GM18502 (cell line): ENCODE measurements around the gene AK5.
"Not testable (repeated sequence)": the region's sequence is repeated elsewhere in the genome, so short reads cannot be mapped to it uniquely, and the experiment has no call there.

ENCODE experiments used
- ATAC-seq: cut with Tn5 transposase; IDR thresholded peaks from one replicate; pipeline ENCODE4 v1.9.1; 2021; ENCODE audit warnings: mild to moderate bottlenecking; ENCODE audit not compliant: unreplicated experiment, poor library complexity

Gene AK5

DNA sequence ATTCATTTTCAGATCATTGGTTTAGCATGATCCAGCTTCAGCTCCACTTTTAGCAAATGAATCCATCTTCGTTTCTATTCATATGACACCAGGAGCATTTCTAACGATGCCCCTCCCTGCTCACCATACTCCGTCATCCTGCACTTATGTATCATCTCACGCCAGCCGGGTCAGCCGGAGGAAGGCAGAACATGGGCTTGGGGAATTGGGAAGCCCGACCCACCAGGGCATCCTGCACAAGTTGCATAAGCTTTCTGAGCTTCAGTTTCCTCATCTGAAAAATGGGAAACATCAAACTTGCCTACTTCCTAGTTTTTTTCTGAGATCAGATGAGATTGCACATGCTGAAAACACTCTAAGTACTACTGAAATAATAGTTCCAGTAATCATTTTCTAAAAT, 194.7 kb downstream of the AK5 start:
- no peak for ATAC-seq

- no peak for ATAC-seq
Observed at GRCh38 chr1:77484334-77484733, 202.5 kb downstream of the AK5 start.

DNA sequence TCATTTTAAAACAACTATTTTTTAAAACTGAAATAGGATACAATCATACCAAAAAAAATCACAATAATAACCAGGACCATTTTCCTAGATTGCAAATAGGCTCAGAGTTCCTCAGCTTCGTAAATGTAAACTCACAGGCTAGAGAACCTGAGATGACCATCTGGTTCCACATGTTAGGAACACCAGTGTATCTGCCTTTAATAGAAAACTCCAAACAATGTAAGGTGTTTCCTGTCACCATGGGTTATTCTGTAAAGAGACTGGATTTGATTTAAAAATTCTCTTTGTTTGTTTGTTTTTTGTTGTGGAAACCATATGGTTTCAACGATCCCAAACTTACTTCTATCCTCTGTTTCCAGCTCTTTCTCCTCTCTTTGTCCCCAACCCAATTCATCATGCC, 203.1 kb downstream of the AK5 start:
- ATAC-seq, result no peak

DNA sequence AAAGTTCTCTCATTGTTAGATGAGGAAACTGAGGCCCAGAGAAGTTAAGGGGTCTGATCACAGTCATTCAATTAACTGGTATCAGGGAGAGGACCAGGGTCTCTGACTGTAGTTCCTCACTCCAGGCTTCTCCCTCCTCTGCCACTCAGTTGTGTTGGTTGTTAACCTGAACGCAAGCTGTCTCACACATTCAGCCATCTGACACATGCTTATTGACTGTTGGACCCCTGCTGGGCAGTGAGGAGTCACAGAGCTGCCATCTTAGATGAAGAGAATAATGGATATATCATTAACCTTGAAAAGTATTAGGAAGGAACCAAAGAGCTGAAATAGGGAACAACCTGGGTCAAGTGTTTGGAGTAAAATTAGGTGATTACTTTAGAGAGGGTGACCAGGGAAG, 205.8 kb downstream of the AK5 start:
- no peak for ATAC-seq

DNA sequence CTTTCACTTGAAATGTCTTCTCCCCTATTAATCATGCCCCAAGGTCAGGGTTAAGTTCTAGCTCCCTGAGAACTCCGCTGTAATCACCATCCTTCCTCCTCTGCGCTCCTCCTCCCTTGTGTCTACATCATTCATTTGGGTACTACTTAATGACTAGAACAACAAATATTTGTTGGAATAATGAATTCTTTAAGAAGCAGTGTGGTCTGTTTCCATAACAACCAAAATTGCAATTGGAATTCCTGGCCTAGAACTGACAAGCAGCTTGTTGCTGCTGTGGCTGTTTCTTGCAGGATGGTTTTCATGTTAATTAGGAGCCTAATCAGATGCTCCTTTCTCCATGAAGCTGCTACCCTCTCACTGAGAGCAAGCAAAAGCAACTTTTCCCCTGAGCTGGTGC, 208.1 kb downstream of the AK5 start:
- ATAC-seq, result no peak

GRCh38 chr1:77494026-77494425, 212.2 kb downstream of the AK5 start:
- ATAC-seq, result no peak

DNA sequence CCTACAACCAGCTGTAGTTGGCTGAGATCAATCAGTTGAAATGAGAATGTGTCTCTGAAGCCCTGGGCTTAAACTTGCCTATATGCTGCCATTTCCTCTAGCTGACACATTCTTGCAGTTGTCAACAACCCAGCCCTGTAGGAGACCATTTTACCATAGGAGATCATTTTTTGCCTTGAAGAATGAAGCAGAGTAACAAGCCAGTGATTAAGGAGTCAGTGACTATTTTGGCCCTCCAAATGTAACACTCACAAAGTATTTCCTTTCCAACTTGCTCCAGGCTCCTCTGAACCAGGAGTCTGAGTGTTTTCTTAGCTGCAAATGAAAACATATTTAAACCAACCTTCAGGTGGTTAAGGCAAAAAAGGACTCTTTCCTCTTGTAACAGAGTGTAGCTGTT, 217.1 kb downstream of the AK5 start:
- ATAC-seq, result no peak

GRCh38 chr1:77499466-77499865, 217.6 kb downstream of the AK5 start:
- ATAC-seq, result no peak

DNA sequence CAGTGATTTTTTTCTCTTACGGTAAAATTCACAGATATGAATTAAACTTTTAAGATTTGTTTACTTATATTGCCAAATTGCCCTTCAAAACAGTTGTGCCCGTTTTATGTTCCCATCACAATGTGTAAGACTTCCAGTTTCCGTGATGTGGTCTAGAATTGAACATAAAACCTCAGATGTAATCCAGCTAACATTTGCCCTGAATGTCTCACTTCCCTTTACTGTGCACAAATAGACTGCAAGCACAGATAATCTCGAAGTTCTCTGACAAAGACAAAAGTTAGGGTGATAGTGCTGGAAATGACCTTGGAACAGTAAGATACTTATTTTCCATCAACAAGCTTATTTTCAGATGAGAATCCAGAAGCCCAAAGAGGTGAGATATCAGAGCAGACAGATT, 223.2 kb downstream of the AK5 start:
- peak; percentile 58 for ATAC-seq

DNA sequence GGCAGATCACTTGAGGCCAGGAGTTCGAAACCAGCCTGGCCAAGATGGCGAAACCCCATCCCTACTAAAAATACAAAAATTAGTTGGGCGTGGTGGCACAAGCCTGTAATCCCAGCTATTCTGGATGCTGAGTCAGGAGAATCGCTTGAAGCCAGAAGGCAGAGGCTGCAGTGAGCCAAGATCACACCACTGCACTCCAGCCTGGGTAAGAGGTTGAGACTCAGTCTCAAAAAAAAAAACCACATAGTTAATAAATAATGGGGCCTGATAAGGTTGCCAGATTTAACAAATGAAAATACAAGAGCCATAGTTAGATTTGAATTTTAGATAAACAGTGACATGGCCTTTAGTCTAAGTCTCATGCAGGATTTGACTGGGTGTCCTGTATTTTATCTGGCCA, 225.0 kb downstream of the AK5 start:
- no peak for ATAC-seq

DNA sequence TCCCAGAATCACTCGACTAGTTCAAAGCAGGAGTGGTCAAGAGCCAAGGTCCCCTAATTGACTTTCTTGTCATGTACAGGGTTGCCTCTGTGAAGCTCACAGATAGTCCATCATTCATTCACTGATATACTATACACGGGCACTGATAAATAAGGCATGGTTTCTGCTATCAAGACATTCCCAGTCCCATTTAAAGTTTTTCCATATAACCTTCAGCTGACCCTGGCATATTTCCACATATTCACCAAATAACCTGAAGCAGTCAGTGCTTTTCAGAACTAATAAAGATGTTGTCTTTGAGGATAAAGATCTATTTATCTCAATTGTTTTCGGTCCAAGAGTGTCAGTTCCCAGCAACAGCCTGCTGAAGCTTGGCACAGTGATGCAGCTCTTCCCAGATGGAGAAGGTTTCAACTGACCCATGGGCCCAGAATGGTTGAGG, 227.3 kb downstream of the AK5 start:
- ATAC-seq, result no peak

DNA sequence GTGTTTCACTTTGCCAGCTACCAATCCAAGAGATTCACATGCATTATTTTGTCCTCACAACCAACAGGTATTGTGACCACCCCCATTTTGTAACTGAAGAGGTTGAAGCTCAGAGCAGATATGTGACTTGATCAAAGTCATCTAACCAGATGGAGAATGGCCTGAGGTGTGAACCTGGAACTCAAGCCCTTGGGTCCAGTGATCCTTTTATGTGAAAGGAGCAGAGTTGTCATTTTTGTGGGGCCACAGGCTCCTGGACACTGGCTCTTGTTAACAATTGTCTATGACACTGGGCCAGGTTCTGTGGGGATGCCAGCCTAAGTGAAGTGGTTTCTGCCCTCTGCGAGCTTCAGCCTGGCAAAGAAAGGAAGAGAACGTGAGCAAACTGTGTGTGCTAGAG, 228.1 kb downstream of the AK5 start:
- ATAC-seq, result no peak

- ATAC-seq, result no peak
Observed at GRCh38 chr1:77511440-77511840, 229.6 kb downstream of the AK5 start.

DNA sequence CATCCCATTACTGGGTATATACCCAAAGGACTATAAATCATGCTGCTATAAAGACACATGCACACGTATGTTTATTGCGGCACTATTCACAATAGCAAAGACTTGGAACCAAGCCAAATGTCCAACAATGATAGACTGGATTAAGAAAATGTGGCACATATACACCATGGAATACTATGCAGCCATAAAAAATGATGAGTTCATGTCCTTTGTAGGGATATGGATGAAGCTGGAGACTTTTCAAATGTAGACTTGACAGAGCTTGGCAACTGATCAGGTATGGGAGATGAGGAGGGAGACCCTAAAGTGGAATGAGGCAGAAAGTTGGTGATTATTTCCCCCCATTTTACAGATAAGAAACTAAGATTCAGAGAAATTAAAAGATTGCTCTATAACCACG, 230.8 kb downstream of the AK5 start:
- ATAC-seq, result not testable (repeated sequence)

- no peak for ATAC-seq
Observed at GRCh38 chr1:77513839-77514763, 232.3 kb downstream of the AK5 start.

DNA sequence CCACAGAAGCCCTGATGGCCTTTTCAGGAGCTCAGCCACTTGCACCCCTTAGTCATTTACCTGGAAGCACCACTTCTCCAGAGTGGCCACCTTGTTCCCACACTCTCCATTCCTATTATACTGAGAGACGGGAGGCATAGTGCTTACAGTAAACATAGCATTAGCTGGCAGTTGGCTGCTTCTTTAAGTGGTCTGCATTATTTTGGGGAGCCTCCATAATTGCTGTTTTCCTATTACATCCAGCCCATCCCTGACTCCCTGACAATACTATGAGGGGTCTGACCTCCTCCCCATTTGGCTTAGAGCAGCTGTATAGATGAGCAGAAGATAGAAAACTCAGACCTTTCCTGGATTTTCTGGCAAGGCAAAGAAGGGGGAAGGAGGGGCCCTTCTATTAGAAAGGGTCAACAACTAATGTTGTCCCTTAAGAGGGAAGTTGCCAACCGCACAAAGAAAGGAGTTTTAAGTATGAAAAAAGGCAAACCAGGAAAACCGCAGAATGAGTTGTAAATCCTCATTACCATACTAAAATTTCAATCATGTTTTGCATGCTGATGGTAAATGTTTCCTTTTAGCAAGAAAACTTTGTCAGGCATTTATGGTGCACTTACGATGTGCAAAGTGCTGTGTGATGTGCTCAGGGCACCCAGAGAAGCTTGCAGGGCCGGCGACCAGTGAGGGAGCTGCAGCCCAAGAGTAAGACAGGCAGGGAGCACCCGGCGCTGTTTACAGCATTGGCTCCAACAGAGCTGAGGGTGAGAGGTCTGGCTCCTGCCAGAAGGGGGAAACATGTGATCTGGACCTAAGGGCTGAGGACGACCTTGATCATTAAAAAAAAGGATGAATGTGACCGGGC, 233.3 kb downstream of the AK5 start:
- no peak for ATAC-seq

DNA sequence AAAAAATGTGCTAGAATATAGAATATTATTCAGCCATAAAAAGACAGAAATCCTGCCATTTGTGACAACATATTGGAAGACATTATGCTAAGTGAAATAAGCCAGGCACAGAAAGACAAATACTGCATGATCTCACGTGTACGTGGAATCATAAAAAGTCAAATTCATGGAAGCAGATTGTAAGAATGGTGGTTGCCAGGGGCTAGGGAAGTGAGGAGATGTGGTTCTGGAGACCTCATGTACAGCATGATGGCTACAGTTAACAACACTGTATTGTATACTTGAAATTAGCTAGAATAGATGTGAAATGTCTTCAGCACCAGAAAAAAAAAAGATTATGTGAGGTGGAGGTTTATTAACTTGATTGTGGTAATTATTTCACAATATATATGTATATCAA, 234.3 kb downstream of the AK5 start:
- ATAC-seq, result no peak

- ATAC-seq, result no peak
Observed at GRCh38 chr1:77524038-77524437, 242.2 kb downstream of the AK5 start.

DNA sequence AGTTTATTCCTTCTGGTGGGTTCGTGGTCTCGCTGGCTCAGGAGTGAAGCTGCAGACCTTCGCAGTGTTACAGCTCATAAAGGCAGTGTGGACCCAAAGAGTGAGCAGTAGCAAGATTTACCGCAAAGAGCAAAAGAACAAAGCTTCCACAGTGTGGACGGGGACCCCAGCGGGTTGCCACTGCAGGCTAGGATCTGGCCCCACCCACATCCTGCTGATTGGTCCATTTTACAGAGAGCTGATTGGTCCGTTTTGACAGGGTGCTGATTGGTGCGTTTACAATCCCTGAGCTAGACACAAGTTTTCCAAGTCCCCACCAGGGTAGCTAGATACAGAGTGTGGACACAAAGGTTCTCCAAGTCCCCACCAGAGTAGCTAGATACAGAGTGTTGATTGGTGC, 249.3 kb downstream of the AK5 start:
- not testable (repeated sequence) for ATAC-seq

GRCh38 chr1:77531596-77532280, 249.9 kb downstream of the AK5 start:
- ATAC-seq, result not testable (repeated sequence)

- no peak for ATAC-seq
Observed at GRCh38 chr1:77532641-77533040, 250.8 kb downstream of the AK5 start.
